HuH-7 (cell line): ENCODE measurements around the gene ACVR1C.

Experiments used
- DNase-seq: peaks from one replicate; pipeline ENCODE4 v3.0.0; 2011; ENCODE audit warnings: low spot score

The ACVR1C gene

DNA sequence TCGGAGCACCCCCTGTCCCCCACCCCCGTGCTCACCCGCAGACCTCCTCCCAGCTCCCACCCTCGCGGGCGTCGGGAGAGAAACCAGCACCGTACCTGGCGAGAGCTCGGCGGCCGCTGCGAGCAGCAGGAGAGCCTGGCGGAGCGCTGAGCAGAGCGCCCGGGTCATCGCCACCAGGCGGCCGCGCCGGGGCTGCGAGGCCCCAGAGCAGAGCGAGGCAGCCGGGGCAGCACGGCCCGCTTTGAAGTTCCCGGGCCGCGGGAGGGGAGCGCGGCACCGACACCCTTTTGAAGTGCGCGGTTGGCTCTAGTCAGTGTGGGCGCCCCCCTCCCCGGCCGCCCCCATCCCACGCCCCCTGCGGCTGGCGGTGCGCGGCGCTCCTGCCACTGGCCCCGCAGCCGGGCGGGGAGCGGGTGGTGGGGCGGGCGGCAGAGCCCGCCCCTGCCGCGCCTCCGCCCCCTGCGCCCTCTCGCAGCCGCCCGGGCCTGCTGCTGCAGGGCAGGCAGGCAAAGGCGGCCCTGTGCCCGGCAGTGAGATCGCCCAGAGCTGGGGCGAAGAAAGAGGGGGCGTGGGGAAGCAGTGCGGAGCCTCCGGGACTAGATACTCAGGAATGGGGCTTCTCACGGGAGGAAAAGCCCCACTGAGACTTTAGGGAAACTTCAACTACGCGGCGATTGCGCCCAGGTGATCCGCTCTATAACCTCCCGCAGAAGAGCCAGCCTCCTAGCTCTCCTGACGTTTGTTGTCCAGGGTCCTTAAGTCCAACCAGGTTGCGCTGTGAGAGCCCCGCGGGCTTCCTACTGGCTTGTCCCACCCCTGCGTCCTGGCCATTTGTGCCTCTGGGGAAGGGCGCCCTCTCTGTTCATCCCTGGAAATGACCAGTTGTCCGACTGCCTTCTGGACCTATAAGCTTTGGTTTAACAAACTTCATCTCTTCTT, at the start of gene ACVR1C:
Gene ACVR1C (minus strand): TSS at position 388 of the 939 bp plus-strand sequence. CDS start 220 bp downstream, at position 168.
- peak; percentile 92 for DNase-seq

DNA sequence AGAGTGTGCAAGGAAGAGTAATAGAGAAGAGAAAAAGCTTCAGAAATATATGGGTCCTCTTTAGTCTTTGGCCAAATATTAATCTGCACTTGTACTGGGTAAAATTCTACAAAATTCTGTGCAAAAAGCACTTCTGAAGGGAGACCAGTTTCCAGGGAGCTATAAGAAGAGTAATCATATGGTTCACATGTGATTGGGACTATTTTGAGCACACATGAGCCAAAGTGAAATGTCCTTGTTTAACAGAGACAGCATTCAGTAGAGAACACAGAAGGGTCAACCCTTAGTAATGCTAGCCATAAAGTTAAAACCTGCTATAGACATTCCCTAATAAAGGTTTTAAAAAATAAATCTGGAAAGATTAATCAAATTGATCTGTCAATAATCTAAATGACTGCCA, 49.3 kb upstream of the ACVR1C start:
- no peak for DNase-seq

DNA sequence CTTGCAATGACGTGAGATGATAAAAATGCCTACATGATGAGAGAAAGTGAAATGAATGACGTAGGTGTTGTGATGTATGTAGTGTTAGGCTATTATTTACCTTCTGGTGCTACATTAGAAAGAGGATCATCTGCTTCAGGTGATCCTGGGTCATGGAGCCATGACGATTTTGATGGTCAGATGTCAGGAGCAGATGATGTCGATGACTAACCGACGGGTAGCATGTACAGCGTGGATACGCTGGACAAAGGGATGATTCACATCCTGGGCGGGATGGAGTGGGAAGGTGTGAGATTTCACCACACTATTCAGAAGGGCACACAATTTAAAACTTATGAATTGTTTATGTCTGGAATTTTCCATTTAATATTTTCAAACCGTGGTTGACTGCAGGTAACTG, 43.5 kb upstream of the ACVR1C start:
- DNase-seq = no peak

DNA sequence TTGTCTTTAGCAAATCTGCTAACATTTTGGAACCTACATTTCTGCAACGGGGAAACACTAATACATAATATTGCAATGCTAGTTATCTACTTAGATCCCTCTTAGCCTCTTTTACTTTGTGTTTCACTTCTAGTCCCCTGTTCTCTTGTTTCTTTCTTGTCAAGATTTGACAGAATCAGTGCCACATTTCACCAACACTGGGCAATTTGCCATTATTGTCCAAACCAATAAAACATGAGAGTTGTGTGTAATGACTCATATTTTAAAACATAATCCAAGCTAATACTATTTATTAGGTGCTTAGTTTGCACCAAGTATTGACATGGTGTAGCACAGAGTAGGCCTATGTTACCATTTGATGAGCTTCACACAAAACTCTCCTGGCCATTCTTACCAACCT, 33.7 kb upstream of the ACVR1C start:
- DNase-seq = no peak

DNA sequence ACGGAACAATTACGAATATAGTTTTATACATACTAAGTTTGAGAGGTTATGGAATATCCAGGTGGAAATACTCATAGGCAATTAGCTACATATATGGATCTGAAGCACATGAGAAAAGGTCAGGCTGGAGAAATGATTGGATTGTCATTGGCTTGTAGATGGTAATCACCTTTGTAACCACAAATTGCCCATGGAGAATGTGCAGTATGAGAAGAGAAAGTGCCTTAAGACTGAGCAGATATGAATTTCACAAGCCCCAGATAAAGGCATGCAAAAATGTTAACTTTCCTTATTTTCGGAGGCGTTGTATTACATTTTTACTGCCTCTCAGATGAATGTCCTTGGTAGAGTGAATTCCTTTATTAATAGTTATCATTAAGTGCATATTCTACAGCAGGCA, 33.1 kb upstream of the ACVR1C start:
- no peak for DNase-seq

DNA sequence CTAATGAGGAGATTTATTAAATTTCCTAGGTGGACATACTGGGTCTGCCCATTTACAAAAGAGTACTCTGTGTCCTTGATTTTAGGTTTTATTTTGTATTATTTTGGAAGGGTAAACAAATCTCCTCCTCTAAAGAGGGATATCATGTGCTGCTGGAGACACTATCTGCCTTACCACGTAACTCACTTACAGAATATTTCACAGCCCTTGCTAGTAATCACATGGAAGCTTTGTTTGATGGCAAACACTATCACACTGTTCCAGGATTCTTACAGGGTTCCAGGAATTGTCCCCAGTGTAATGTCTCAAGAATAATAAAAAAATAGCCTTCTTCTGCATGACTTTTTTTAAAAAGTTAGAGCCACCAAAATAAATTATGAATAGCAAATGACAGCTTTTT, 29.2 kb upstream of the ACVR1C start:
- DNase-seq = no peak

DNA sequence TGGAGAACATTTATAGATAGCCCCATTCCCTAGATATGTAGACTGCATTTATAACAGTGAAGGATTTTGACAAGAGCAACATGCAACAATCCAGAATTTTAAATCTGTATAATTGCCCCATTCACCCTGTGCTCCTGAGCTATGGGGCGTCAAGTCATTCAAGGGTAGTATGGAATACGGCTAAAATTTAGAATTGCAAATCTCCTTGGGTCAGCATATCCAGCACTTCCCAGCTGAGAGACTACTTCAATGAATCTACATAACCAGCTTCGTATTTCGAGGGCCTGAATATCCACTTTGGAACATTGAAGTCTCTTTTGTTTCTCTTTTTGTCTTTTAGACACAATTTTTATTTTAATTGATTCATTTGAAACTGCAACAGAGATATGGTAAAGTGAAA, 28.4 kb upstream of the ACVR1C start:
- no peak for DNase-seq

DNA sequence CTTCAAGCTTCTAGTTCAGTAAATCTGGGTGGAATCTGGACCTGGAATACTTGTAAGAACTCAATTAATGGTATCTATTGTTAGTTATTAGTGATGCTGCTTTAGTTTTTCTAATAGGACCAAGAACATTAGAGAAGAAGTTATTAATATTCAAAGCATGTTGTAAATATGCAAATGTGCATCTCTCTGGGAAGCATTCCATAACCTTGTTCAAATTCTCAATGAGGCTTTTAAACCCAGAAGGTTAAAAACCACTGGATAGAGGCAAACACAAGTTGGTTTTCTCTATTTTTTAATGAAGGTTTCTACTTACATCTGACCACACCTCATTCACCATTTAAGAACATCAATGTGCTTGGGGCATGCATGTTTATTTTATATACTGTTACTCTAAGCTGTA, 16.1 kb upstream of the ACVR1C start:
- DNase-seq = no peak

DNA sequence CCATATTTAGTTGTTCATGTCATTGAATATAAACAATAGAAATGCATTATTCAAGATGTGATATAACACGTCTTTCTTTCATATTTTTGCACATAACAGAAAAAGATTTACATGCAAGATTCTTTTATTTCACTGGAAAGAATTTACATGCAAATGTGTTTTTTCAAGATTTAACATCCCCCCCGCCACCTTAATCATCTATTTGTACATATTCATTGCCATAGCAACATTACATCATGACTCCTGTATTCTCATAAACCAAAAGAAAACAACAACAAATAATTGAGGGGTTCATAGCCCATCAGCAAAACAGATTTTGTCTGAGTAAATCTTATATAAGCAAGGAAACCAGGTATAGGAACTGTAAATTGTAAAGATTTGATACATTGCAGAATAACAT, 3.2 kb upstream of the ACVR1C start:
- no peak for DNase-seq

DNA sequence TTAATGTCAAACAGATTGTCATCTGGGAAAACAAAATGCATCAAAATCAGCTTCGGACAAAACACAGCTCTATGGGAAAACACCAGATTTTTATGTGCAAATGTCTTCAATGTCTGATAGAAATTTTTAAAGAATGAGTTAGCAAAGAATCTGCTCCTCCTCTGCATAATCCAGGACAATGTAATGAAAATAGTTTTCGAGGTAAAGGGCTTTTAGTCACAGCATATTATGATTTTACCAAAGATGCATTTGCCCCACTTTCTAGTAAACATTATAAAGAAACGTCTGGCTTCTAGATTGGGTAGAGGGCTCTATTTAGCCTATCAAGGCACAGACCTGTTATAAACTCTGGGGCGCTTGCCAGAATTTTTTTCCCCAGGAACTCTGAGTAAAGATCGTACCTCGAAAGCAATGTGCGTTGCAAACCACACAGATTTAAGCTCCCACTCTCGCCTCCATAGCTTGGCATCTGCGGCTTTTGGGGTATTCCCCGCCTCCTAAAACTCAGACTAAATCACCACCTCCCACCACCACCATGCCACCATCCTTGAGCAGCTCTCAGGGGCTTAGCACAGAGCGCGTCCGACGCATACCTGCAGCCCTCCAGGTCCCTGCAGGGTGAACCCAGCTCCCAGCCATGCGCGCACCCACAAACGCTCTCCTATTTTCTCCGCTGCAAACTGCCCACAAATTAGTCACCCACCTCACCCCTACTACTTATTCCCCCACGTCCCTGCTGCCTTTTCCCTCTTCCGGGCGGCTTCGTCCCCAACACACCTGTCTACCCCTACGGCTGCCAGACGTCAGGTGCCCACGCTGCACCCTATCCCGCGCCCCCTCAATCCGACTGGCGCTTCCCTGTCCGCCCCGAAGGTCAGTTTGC, 829 bp downstream of the ACVR1C start:
- DNase-seq = peak; percentile 15

DNA sequence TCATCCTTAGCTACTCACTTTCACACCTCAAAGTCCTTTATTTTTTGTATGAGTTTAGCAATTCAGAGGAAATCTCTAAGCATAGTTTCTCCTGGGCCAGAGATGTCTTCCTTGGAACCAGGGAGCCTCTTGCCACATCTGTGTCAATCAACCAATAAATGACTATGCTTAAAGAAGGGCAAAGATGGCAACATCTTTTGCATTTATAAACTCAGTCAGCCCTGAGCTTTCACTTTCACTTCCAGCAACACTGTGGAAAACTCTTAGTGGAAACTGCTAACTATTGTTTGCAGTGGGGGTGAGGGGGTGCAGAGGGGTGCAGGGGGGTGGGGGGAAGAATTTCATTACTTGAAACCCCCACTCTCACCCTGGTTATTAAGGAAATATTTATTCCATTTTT, 3.4 kb downstream of the ACVR1C start:
- peak; percentile 19 for DNase-seq

DNA sequence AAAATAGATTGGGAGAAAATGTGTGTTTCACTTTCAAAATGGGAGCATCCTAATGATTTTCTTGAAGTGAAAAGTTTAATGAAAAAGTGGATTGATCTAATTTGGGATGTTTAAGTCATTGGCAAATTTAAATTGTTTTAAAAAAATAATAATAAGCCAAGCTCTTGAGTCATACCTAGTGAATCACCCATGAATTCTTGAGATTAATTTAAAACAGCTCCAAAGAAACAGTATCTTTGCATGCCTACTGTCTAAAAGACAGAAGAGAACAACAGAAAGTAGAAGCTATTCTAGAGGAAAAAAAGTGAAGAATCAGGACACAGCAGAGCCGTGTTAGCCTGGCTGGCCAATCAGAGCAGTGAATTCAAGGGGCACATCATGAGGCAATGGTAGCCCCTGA, 7.7 kb downstream of the ACVR1C start:
- no peak for DNase-seq

DNA sequence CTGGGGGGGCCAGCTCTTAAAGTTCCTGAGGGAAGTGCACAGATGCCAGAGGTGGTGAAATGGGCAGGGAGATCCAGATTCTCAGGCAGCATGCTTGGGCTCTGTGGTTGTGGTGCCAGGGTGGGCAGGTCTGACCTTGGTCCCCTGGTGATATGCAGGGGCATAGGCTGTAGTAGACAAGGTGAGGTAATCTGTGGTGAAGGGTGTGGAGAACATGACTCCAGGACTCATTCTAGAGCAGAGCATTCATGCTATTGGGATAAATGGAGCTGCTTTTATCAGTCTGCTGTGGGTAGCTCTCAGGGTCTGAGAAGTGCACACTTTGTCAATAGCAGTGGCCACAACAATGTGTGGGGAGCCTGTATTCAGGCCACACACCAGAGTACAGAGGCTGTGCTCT, 16.9 kb downstream of the ACVR1C start:
- DNase-seq = no peak

DNA sequence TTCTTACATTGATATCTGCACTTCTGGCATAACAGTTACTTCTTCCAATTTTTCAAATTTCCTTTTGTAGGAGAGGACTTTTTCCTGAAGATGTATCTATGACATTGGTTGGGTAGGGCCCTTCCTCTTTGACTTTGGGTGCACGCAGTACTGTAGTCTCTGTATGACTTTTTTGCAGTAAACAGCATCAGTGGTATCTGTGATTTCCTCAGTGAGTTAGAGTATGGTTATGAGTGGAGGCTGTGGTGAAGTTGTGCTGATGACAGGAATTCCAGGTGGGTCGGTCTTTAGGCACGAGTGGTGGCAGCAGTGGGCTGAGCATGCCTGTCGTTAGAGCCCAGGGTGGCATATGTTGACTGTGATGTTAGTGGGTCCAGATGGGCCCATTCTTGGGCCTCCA, 17.6 kb downstream of the ACVR1C start:
- DNase-seq = no peak

DNA sequence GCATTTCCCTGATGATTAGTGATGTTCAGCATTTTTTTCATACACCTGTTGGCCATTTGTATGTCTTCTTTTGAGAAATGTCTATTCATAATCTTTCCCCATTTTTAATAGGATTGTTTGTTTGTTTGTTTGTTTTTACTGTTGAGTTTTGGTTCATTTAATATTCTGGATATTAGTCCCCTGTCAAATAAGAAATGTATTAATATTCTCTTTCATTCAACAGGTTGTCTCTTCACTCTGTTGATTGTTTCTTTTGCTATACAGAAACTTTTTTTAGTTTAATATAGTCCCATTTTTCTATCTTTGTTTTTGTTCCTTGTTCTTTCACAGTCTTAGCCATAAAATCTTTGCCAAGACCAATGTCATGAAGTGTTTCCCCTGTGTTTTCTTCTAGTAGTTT, 22.1 kb downstream of the ACVR1C start:
- DNase-seq = no peak

DNA sequence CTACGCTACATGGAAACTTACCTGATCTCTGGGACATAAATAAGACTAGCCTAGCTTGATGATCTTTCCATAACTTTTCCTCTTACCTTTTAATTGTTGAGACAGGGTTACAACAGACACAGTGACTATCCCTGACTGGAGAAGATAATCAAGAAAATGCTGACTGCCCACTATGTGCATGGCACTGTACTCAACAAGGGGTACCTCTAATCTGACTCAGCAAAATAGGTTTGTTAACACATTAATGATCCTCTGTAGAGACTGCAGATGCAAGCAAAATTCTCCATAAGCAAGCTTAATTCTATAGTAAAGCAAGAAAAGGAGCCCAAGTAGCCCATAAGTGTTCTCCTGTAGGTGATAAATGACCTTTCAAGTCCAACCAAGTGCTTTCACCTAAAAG, 25.5 kb downstream of the ACVR1C start:
- DNase-seq = no peak

DNA sequence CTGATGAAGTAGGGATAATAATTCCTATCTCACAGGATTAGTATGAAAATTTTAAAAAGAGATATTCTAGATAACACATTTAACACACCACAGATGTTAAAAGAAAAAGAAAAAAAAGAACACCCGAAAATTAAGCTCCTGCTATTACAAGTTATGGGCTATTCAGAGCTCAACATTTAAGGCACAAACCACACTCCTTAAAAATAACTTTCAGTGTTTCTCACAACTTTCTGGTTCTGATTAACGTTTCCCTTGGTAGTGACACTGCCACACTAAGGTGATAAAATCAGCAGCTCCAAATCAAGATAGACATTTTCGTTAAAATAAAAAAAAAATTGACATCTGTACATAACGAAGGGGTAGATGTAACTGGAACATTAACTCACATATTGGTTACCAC, 26.9 kb downstream of the ACVR1C start:
- no peak for DNase-seq

DNA sequence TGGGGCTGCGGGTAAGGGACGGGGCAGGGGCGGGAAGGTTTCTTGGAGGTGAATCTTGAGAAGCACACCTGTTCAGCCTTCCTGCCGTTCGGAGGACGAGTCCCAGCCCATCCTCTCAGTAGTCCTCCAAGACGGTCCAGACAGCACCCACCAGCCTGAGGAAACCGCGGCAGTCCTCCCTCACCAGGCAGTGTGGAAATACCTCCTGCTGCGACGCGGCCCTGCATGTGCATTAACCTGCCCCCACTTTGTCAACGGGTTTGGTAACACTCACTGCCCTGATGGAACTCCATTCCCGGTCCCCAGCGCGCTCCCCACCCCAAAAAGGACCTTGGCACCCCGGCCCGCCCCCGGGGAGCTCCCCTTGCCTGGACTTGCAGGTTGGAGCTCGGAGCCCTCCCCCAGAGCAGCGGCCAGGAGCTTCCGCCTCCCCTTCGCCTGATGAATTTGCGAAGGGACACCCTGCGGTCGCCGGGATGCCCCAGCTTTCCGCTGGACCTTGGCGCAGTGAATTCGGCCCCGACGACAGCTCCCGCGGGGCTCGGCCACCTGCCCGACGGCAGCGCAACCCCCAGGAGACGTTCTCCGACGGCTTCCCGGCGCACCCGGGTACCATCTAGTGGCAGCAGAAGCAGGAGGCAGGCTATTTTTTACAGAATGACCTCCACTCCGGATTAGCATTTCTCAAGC, 31.5 kb downstream of the ACVR1C start:
- peak; percentile 59 for DNase-seq

DNA sequence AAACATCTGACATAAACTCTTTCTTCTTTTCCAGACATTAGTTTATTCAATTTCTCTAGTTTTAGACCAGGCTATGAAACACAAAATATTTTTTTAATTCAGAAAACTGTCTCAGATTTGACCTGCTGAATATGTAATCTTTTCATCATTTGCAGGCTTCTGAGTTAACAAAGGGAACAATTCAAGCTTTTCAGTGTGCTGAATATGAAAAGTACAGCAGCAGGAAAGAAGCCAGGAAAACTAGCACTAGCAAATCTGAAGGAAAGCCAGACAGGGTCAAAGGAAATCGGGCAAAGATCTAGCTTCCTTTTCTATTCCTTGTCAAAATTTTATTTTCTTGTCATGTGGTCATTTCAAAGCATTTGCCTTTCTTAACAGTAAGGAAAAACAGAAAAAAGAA, 35.3 kb downstream of the ACVR1C start:
- no peak for DNase-seq

DNA sequence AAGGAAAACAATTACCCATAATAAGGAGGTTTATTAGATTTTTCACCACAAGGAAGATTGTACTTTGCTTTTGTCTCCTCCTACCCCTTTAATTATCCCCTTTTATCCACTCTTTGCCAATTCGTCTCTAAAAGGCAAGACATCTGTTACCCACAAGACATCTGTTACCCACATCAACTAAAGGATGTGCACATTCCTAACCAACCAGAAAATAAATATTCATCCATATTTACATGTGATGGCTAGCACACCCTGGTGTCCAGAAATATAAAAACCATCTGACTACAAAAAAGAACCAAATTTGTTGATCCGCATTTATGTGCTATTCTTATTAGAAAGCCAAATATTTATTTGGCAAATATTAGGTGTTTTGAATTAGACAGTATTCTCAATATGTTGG, 35.7 kb downstream of the ACVR1C start:
- DNase-seq = no peak

DNA sequence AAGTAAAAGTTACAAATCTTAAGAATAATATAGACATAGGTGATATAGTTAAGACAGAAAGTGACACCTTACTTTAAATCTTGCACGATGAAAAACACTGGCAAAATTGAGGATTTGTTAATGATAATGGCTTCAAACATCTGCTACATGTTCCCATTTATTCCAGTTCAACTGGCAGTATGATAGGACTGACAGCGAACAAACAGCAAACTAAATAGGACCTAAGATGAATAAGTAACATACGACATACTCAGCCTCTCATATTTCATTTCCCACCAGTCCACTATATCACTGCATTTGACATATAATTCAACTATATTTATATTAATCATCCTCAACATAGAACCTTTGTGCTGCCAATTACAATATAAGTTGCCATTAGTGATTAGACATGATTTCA, 36.3 kb downstream of the ACVR1C start:
- no peak for DNase-seq

DNA sequence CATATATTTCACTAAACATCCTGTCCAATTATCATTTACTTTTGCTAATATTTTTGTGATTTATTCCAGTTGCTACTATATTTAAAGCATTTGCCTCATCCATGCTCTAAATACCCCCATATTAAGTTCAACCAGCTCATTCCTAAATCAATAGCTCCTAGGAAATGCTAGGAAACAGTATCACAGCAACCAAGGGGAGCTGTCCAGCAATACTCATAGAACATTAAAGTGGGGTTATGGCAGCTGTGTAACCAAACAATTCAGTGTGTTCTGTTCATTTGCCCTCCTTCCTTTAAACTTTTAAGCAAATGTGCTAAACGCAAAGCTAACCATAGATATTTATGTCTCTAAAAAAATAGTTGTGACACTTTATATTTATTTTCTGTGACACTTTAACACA, 41.1 kb downstream of the ACVR1C start:
- no peak for DNase-seq

DNA sequence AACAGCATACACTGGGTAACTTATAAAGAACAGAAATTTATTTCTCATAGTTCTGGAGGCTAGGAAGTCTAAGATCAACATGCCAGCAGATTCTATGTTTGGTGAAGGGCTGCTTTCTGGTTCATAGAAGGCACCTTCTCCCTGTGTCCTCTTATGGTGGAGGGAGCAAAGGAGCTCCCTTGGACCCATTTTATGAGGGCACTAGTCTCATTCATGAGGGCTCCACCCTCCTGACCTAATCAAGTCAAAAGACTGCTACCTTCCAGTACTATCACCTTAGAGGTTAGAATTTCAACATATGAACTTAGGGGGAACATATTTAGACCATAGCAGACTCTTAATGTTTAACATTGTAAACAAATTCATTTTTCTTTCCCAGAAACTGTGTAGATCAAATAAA, 54.5 kb downstream of the ACVR1C start:
- no peak for DNase-seq
